A673 (cell line): ENCODE results near the gene KLHL30. TPM values are rescaled to one million over a fixed set of nuclear protein-coding genes. Genes with fewer than 3 reads are reported as not detected.

Experiments used
- BruUV-seq: library from RNA; stranded (reverse); fragments of 400-500 nt; replicated peaks from 2 replicates; lab custom pipeline; 2021; lab: Mats Ljungman, UMichigan
- CTCF ChIA-PET: fragments of 300-600 bp; sonication (Branson Sonifier 250); formaldehyde crosslinking; loops from one replicate; lab custom pipeline; 2022; ENCODE audit warnings: antibody characterized with exemption; lab: Charles Lee
- POLR2A ChIA-PET: fragments of 300-600 bp; sonication (Branson Sonifier 250); formaldehyde crosslinking; loops from one replicate; lab custom pipeline; 2022; ENCODE audit warnings: antibody characterized with exemption; ENCODE audit not compliant: low non-redundant PET; lab: Charles Lee
- DNase-seq: peaks from one replicate; pipeline ENCODE4 v3.0.0-alpha.2; 2015; ENCODE audit warnings: low spot score
- H3K27ac ChIP-seq: fragments of 200-600 bp; sonication (generic); 2 replicates; pipeline ENCODE4 v1.5.1; 2016; ENCODE audit warnings: mixed run types, low read depth, mild to moderate bottlenecking, mixed read lengths, antibody characterized with exemption, low read length; ENCODE audit not compliant: poor library complexity, severe bottlenecking
- H3K27me3 ChIP-seq: fragments of 200-600 bp; sonication (generic); replicated peaks from 2 replicates; pipeline ENCODE4 v1.6.1; 2017; ENCODE audit warnings: mixed run types, low read depth, mild to moderate bottlenecking, mixed read lengths, antibody characterized with exemption, low read length; ENCODE audit not compliant: insufficient read depth, poor library complexity
- H3K36me3 ChIP-seq: fragments of 200-600 bp; sonication (generic); 2 replicates; pipeline ENCODE4 v1.6.1; 2016; ENCODE audit warnings: mixed run types, mild to moderate bottlenecking, mixed read lengths, antibody characterized with exemption, low read length; ENCODE audit not compliant: insufficient read depth, poor library complexity, severe bottlenecking
- H3K4me1 ChIP-seq: fragments of 200-600 bp; sonication (generic); 2 replicates; pipeline ENCODE4 v1.6.1; 2017; ENCODE audit warnings: mixed run types, mild to moderate bottlenecking, mixed read lengths, antibody characterized with exemption, low read length; ENCODE audit not compliant: insufficient read depth, poor library complexity, severe bottlenecking
- H3K4me3 ChIP-seq: fragments of 200-600 bp; sonication (generic); 2 replicates; pipeline ENCODE4 v1.5.1; 2016; ENCODE audit warnings: low read depth, mixed run types, mild to moderate bottlenecking, mixed read lengths, low read length; ENCODE audit not compliant: poor library complexity, severe bottlenecking
- H3K9me3 ChIP-seq: fragments of 200-600 bp; sonication (generic); 2 replicates; pipeline ENCODE4 v1.6.1; 2016; ENCODE audit warnings: mixed run types, low read depth, mild to moderate bottlenecking, mixed read lengths, antibody characterized with exemption, low read length; ENCODE audit not compliant: poor library complexity, severe bottlenecking
- CTCF ChIP-seq: fragments of 300-800, 200-600 bp; sonication (generic); conservative IDR thresholded peaks from 2 replicates; pipeline ENCODE4 v1.5.1; 2017; ENCODE audit warnings: low read depth, mild to moderate bottlenecking, antibody characterized with exemption, low read length, moderate library complexity, mixed read lengths
- EZH2 ChIP-seq: fragments of 200-600 bp; sonication (generic); IDR thresholded peaks from 2 replicates; pipeline ENCODE4 v1.6.1; 2017; ENCODE audit warnings: borderline replicate concordance, low read depth, mild to moderate bottlenecking, mixed read lengths, antibody characterized with exemption, low read length; ENCODE audit not compliant: poor library complexity, severe bottlenecking
- intact Hi-C: fragments of 100-400 bp; cut with micrococcal nuclease; formaldehyde crosslinking; loops from one replicate; pipeline ENCODE4 v1.10.0; 2022; ENCODE audit not compliant: unreplicated experiment
- total RNA-seq: library from RNA; stranded (reverse); gene quantifications from 2 replicates; pipeline ENCODE4 v1.2.3, GENCODE V29; 2021

The KLHL30 gene
- total RNA-seq, 1 experiment from 2014 or later, result not detected

- TF ChIP-seq EZH2, result no peak
- no peak for TF ChIP-seq CTCF
- no peaks in the 10 kb centered on the region for H3K36me3 ChIP-seq
- ChIA-PET CTCF (no interaction called here), POLR2A (no interaction called here)
- BruUV-seq, result no TSS peak
- no peak overlapping the region for H3K4me3 ChIP-seq
- H3K27ac ChIP-seq, result no peak overlapping the region
- no peaks in the 10 kb centered on the region for H3K4me1 ChIP-seq
- H3K27me3 ChIP-seq, result no peaks in the 10 kb centered on the region
- H3K9me3 ChIP-seq, result no peaks in the 10 kb centered on the region
- intact Hi-C loops, result no loop called here
- DNase-seq, result no peak
These were observed 1.5 kb upstream of the KLHL30 start for GRCh38 chr2:238136820-238137537.

- H3K27ac ChIP-seq, result no peak overlapping the region
- no peaks in the 10 kb centered on the region for H3K4me1 ChIP-seq
- no peaks in the 10 kb centered on the region for H3K27me3 ChIP-seq
- CTCF ChIA-PET, result no interaction called here
- H3K4me3 ChIP-seq, result no peak overlapping the region
- DNase-seq, result no peak
- H3K9me3 ChIP-seq, result no peaks in the 10 kb centered on the region
- BruUV-seq, result no TSS peak
- POLR2A ChIA-PET, result no interaction called here
- TF ChIP-seq CTCF (no peak), EZH2 (no peak)
- intact Hi-C loops, result no loop called here
- no peaks in the 10 kb centered on the region for H3K36me3 ChIP-seq
These were observed 583 bp upstream of the KLHL30 start for GRCh38 chr2:238137885-238138284.

- TF ChIP-seq EZH2 (no peak), CTCF (peak; percentile 66)
- Histone ChIP-seq H3K27ac (no peak overlapping the region), H3K9me3 (no peaks in the 10 kb centered on the region), H3K36me3 (no peaks in the 10 kb centered on the region), H3K4me3 (no peak overlapping the region), H3K27me3 (no peaks in the 10 kb centered on the region), H3K4me1 (no peaks in the 10 kb centered on the region)
- CTCF ChIA-PET, result interaction anchor here (0.9 kb wide), 1 partner anchor 281 kb away, joined by 3 read pairs; no protein-coding TSS in a partner anchor
- POLR2A ChIA-PET, result no interaction called here
- no TSS peak for BruUV-seq
- DNase-seq, result no peak
- intact Hi-C loops, result no loop called here
These were observed 950 bp downstream of the KLHL30 start for GRCh38 chr2:238139196-238140039.
